H1 (cell line): ENCODE data around the gene P4HA3. TPM values are rescaled to one million over a fixed set of nuclear protein-coding genes. Genes with fewer than 3 reads are reported as not detected.

Experiments
- CTCF ChIA-PET: fragments of 300-600 bp; sonication (Branson Sonifier 250); formaldehyde crosslinking; loops from one replicate; lab custom pipeline; 2021; ENCODE audit not compliant: partially characterized antibody; lab: Charles Lee
- POLR2A ChIA-PET: fragments of 300-600 bp; sonication (Branson Sonifier 250); formaldehyde crosslinking; loops from one replicate; lab custom pipeline; 2021; ENCODE audit warnings: inconsistent platforms; ENCODE audit not compliant: partially characterized antibody; lab: Charles Lee
- DNase-seq, 2 experiments: peaks; one replicate each; pipeline versions ENCODE4 v3.0.0 to v3.0.0-alpha.2; 2010 to 2022; ENCODE audit warnings: low spot score in 2 of 2, low read depth in 1 of 2, mixed read lengths in 1 of 2
- FAIRE-seq: peaks from 2 replicates; lab custom pipeline; 2011; peaks lifted over from hg19 to GRCh38; lab: Jason Lieb, UNC
- H2AFZ ChIP-seq: 2 replicates; pipeline ENCODE4 v1.8.1; 2012; ENCODE audit warnings: low read length, inconsistent platforms
- H2AK5ac ChIP-seq: 2 replicates; pipeline ENCODE4 v1.6.1; 2013; ENCODE audit warnings: low read depth, low read length
- H2BK120ac ChIP-seq: replicated peaks from 2 replicates; pipeline ENCODE3; 2013; ENCODE audit warnings: low read depth, low read length, inconsistent platforms
- H2BK12ac ChIP-seq: 2 replicates; pipeline ENCODE4 v1.6.1; 2013; ENCODE audit warnings: low read depth, low read length
- H2BK15ac ChIP-seq: 2 replicates; pipeline ENCODE4 v1.6.1; 2013; ENCODE audit warnings: low read length
- H2BK20ac ChIP-seq: 2 replicates; pipeline ENCODE4 v1.6.1; 2013; ENCODE audit warnings: low read length
- H2BK5ac ChIP-seq: 2 replicates; pipeline ENCODE4 v1.6.1; 2013; ENCODE audit warnings: low read depth, low read length
- H3K14ac ChIP-seq: 2 replicates; pipeline ENCODE4 v1.6.1; 2013; ENCODE audit warnings: inconsistent platforms; ENCODE audit not compliant: insufficient read length
- H3K18ac ChIP-seq: 2 replicates; pipeline ENCODE4 v1.6.1; 2013; ENCODE audit warnings: low read length; ENCODE audit errors: extremely low read depth
- H3K23ac ChIP-seq: 2 replicates; pipeline ENCODE4 v1.6.1; 2013; ENCODE audit warnings: inconsistent platforms; ENCODE audit not compliant: insufficient read length
- H3K23me2 ChIP-seq: 2 replicates; pipeline ENCODE4 v1.6.1; 2013; ENCODE audit warnings: low read depth, low read length
- H3K27ac ChIP-seq: 2 replicates; pipeline ENCODE4 v1.6.1; 2011; ENCODE audit warnings: low read depth, low read length, inconsistent platforms
- H3K27me3 ChIP-seq, 4 experiments: replicated peaks in 1 of 4; 1 replicate in 1 of 4; 2 replicates in 3 of 4; pipeline versions ENCODE4 v1.6.1 to v1.8.1; 2011 to 2013; ENCODE audit warnings: low read length in 3 of 4, mild to moderate bottlenecking in 3 of 4, inconsistent platforms in 2 of 4, mixed read lengths in 2 of 4, moderate library complexity in 1 of 4; ENCODE audit not compliant: control insufficient read depth in 3 of 4, insufficient read depth in 3 of 4; ENCODE audit errors: extremely low read depth in 1 of 4
- H3K36me3 ChIP-seq, 4 experiments: 2 replicates each; pipeline versions ENCODE4 v1.6.1 to v1.8.1; 2011 to 2013; ENCODE audit warnings: mild to moderate bottlenecking in 4 of 4, low read length in 3 of 4, moderate library complexity in 2 of 4, control low read depth in 1 of 4, inconsistent platforms in 1 of 4; ENCODE audit not compliant: insufficient read depth in 4 of 4, control insufficient read depth in 2 of 4
- H3K4ac ChIP-seq: replicated peaks from 2 replicates; pipeline ENCODE3; 2013; ENCODE audit warnings: low read length, low read depth, mixed read lengths, inconsistent platforms; ENCODE audit not compliant: insufficient read length
- H3K4me1 ChIP-seq, 4 experiments: replicated peaks in 1 of 4; 1 replicate in 1 of 4; 2 replicates in 3 of 4; pipeline versions ENCODE4 v1.6.1 to v1.8.1; 2011 to 2013; ENCODE audit warnings: low read length in 3 of 4, inconsistent platforms in 2 of 4, mixed read lengths in 1 of 4; ENCODE audit not compliant: insufficient read depth in 4 of 4, control insufficient read depth in 3 of 4
- H3K4me2 ChIP-seq, 2 experiments: 2 replicates each; pipeline versions ENCODE4 v1.6.1 to v1.8.1; 2011 to 2013; ENCODE audit warnings: low read depth in 2 of 2, low read length in 2 of 2, control low read depth in 1 of 2, inconsistent platforms in 1 of 2, mild to moderate bottlenecking in 1 of 2; ENCODE audit not compliant: insufficient read depth in 1 of 2
- H3K4me3 ChIP-seq, 4 experiments: fragments of 200-600, 300-600 bp in 1 of 4; sonication (generic), shearing (Covaris generic), sonication (Bioruptor Twin) in 1 of 4; 2 replicates each; pipeline versions ENCODE4 v1.5.1 to v1.8.1; 2011 to 2016; ENCODE audit warnings: low read length in 4 of 4, low read depth in 3 of 4, control low read depth in 2 of 4, inconsistent platforms in 2 of 4, mild to moderate bottlenecking in 2 of 4, mixed read lengths in 1 of 4, moderate library complexity in 1 of 4; ENCODE audit not compliant: insufficient read depth in 2 of 4; ENCODE audit errors: extremely low read depth in 1 of 4
- H3K56ac ChIP-seq: replicated peaks from 2 replicates; pipeline ENCODE3; 2013; ENCODE audit warnings: low read depth, mild to moderate bottlenecking, mixed read lengths, low read length, inconsistent platforms; ENCODE audit not compliant: insufficient read length
- H3K79me1 ChIP-seq: 2 replicates; pipeline ENCODE4 v1.6.1; 2013; ENCODE audit warnings: low read depth, low read length, control low read depth
- H3K79me2 ChIP-seq, 2 experiments: 2 replicates each; pipeline versions ENCODE4 v1.6.1 to v1.8.1; 2012 to 2013; ENCODE audit warnings: low read length in 2 of 2, mild to moderate bottlenecking in 2 of 2, inconsistent platforms in 1 of 2; ENCODE audit not compliant: insufficient read depth in 2 of 2, control insufficient read depth in 1 of 2
- H3K9ac ChIP-seq, 4 experiments: replicated peaks in 1 of 4; 1 replicate in 1 of 4; 2 replicates in 3 of 4; pipeline versions ENCODE4 v1.6.1 to v1.8.1; 2011 to 2013; ENCODE audit warnings: low read depth in 3 of 4, low read length in 3 of 4, control low read depth in 2 of 4, mild to moderate bottlenecking in 2 of 4, moderate library complexity in 2 of 4, inconsistent platforms in 1 of 4; ENCODE audit errors: extremely low read depth in 1 of 4
- H3K9me3 ChIP-seq, 2 experiments: 2 replicates each; pipeline versions ENCODE4 v1.6.1 to v1.8.1; 2012 to 2013; ENCODE audit warnings: mild to moderate bottlenecking in 2 of 2, moderate library complexity in 2 of 2, control low read depth in 1 of 2, inconsistent platforms in 1 of 2, low read depth in 1 of 2, low read length in 1 of 2, mixed read lengths in 1 of 2; ENCODE audit not compliant: insufficient read depth in 2 of 2
- H4K20me1 ChIP-seq, 2 experiments: replicated peaks in 1 of 2; 2 replicates each; pipeline versions ENCODE3 to v1.8.1; 2011 to 2013; ENCODE audit warnings: inconsistent platforms in 2 of 2, low read length in 2 of 2, mild to moderate bottlenecking in 1 of 2; ENCODE audit not compliant: insufficient read depth in 2 of 2, control insufficient read depth in 1 of 2
- H4K5ac ChIP-seq: 2 replicates; pipeline ENCODE4 v1.6.1; 2013; ENCODE audit warnings: low read length, low read depth, mixed read lengths, inconsistent platforms; ENCODE audit not compliant: insufficient read length
- H4K8ac ChIP-seq: 2 replicates; pipeline ENCODE4 v1.8.0; 2013; ENCODE audit warnings: mild to moderate bottlenecking, moderate library complexity, low read length, inconsistent platforms; ENCODE audit not compliant: insufficient read depth; ENCODE audit errors: extremely low read depth
- H4K91ac ChIP-seq: replicated peaks from 2 replicates; pipeline ENCODE3; 2013; ENCODE audit warnings: low read length, mixed read lengths, inconsistent platforms; ENCODE audit not compliant: insufficient read length
- CHD2 ChIP-seq: IDR thresholded peaks from 2 replicates; pipeline ENCODE4 v1.6.1; 2012; ENCODE audit warnings: low read length, improper control_type of control experiment
- EP300 ChIP-seq, 2 experiments: IDR thresholded peaks; 1 replicate in 1 of 2; 2 replicates in 1 of 2; pipeline ENCODE4 v1.6.1; 2011 to 2012; ENCODE audit warnings: low read depth in 2 of 2, low read length in 2 of 2, mild to moderate bottlenecking in 2 of 2, borderline replicate concordance in 1 of 2, inconsistent platforms in 1 of 2, moderate library complexity in 1 of 2
- EZH2 ChIP-seq: fragments of 200-600 bp; sonication (generic); IDR thresholded peaks from 2 replicates; pipeline ENCODE4 v1.7.1; 2012; ENCODE audit warnings: low read depth, mild to moderate bottlenecking, moderate library complexity, low read length, inconsistent platforms; ENCODE audit not compliant: severe bottlenecking
- HDAC2 ChIP-seq, 2 experiments: fragments of 300-600 bp in 1 of 2; sonication (generic) in 1 of 2; IDR thresholded peaks; 2 replicates each; pipeline ENCODE4 v1.6.1; 2011 to 2012; ENCODE audit warnings: low read depth in 2 of 2, low read length in 2 of 2, mild to moderate bottlenecking in 2 of 2, moderate library complexity in 2 of 2, borderline replicate concordance in 1 of 2, inconsistent platforms in 1 of 2
- JUND ChIP-seq: IDR thresholded peaks from 2 replicates; pipeline ENCODE4 v1.6.1; 2011; ENCODE audit warnings: mild to moderate bottlenecking, improper control_type of control experiment, low read length
- KDM1A ChIP-seq: fragments of 200-600, 300-600 bp; sonication (generic); IDR thresholded peaks from 2 replicates; pipeline ENCODE4 v1.7.1; 2016; ENCODE audit warnings: mild to moderate bottlenecking, low read length, borderline replicate concordance
- MAFK ChIP-seq: IDR thresholded peaks from 2 replicates; pipeline ENCODE4 v1.6.1; 2012; ENCODE audit warnings: low read depth, mild to moderate bottlenecking, improper control_type of control experiment, low read length
- POU5F1 ChIP-seq: IDR thresholded peaks from 2 replicates; pipeline ENCODE4 v1.6.1; 2011; ENCODE audit warnings: low read depth, mild to moderate bottlenecking, low read length, moderate library complexity
- RBBP5 ChIP-seq: IDR thresholded peaks from 2 replicates; pipeline ENCODE4 v1.7.1; 2012; ENCODE audit warnings: low read depth, mild to moderate bottlenecking, inconsistent platforms, low read length, moderate library complexity, borderline replicate concordance
- RFX5 ChIP-seq: IDR thresholded peaks from 2 replicates; pipeline ENCODE4 v1.6.1; 2011; ENCODE audit warnings: low read depth, low read length, improper control_type of control experiment, borderline replicate concordance
- RNF2 ChIP-seq: fragments of 200-900, 300-1000 bp; sonication (generic); IDR thresholded peaks from 2 replicates; pipeline ENCODE4 v1.7.1; 2016; ENCODE audit warnings: borderline replicate concordance, low read depth, mild to moderate bottlenecking, antibody characterized with exemption, low read length; ENCODE audit not compliant: poor library complexity, severe bottlenecking; ENCODE audit errors: missing control alignments
- SIN3A ChIP-seq, 2 experiments: IDR thresholded peaks in 1 of 2; conservative IDR thresholded peaks in 1 of 2; 2 replicates each; pipeline ENCODE4 v1.6.1; 2011 to 2012; ENCODE audit warnings: low read length in 2 of 2, improper control_type of control experiment in 1 of 2, low read depth in 1 of 2, mild to moderate bottlenecking in 1 of 2
- SIX5 ChIP-seq: IDR thresholded peaks from 2 replicates; pipeline ENCODE4 v1.6.1; 2011; ENCODE audit warnings: mild to moderate bottlenecking, low read depth, low read length
- WGBS, 2 experiments: shearing (Covaris generic) in 1 of 2; methylation state at CpG; one replicate each; pipeline versions ENCODE4 v1.1.6 to v1.1.7; 2013 to 2015; ENCODE audit warnings: low lambda C conversion rate in 2 of 2, mixed read lengths in 2 of 2, inconsistent platforms in 1 of 2, low coverage in 1 of 2, missing lambda C conversion rate in 1 of 2; ENCODE audit not compliant: insufficient replicate concordance in 2 of 2, insufficient coverage in 1 of 2, insufficient read length in 1 of 2; ENCODE audit errors: extremely low coverage in 1 of 2, missing lambda C conversion rate in 1 of 2; 5-methylcytosine and 5-hydroxymethylcytosine counted together
- polyA plus RNA-seq, 7 experiments: library from polyadenylated mRNA; depleted of rRNA in 3 of 7; stranded (reverse) in 5 of 7; unstranded in 2 of 7; fragments of >200 nt in 5 of 7; fragments of 200-250 nt in 2 of 7; gene quantifications; 1 replicate in 5 of 7; 2 replicates in 1 of 7; 4 replicates in 1 of 7; pipeline versions ENCODE4 v1.2.1 to v1.2.3, GENCODE V29; 2011 to 2013; ENCODE audit warnings: missing spikeins in 2 of 7, mixed read lengths in 2 of 7
- total RNA-seq: library from RNA; stranded (reverse); fragmentation: NEBNext Ultra II Directional; extraction: Animal tissue kit (Norgen Biotek cat#: 25700); gene quantifications from 2 replicates; pipeline ENCODE4 v1.2.1, GENCODE V29; 2021

The P4HA3 gene
- total and polyA plus RNA-seq, 2 of the 8 experiments (the other 6 are each of a cell fraction or from before 2014, with no cell fraction given) = 0.06 TPM; not detected in 1

DNA sequence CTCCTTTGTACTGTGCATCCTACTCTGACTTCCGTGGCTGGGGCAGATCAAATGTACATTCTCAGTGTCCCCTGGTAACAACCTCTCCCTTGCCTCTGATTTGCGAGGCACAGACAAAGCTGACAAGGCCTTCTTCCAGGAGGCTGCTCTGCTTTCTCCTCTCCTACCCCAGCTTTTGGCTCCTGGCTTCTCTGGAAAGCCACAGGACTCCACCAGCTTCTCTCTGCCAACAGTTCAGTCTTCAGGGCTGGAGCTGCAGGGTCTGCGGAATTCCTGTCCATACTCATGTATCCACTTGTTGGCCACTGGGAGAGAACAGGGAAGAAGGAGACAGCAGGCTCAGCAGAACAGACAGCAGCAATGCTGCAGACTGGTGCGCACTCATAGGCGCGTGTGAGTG lies 44.4 kb downstream of the P4HA3 start:
- Histone ChIP-seq H3K14ac (no peak overlapping the region), H3K36me3 (no peaks in the 10 kb centered on the region), H3K23me2 (no peaks in the 10 kb centered on the region), H2BK120ac (no peak overlapping the region), H3K4me1 (no peaks in the 10 kb centered on the region), H4K8ac (no peak overlapping the region), H3K27me3 (no peaks in the 10 kb centered on the region), H2BK5ac (no peak overlapping the region), H2BK15ac (no peak overlapping the region), H4K20me1 (no peaks in the 10 kb centered on the region), H2AFZ (no peak overlapping the region), H2BK12ac (no peak overlapping the region), H3K27ac (no peak overlapping the region), H3K4me2 (no peak overlapping the region), H3K4me3 (no peak overlapping the region), H3K9ac (no peak overlapping the region), H3K18ac (no peak overlapping the region), H2BK20ac (no peak overlapping the region), H3K4ac (no peak overlapping the region), H3K56ac (no peak overlapping the region), H4K91ac (no peak overlapping the region), H2AK5ac (no peak overlapping the region), H3K79me2 (no peaks in the 10 kb centered on the region), H3K9me3 (no peaks in the 10 kb centered on the region), H3K79me1 (no peaks in the 10 kb centered on the region; the same call in 1 of the 2 replicates), H3K23ac (no peak overlapping the region), H4K5ac (no peak overlapping the region)
- ChIA-PET POLR2A (no interaction called here), CTCF (interaction anchor here (1.1 to 1.2 kb wide), 3 partner anchors 8 to 19 kb away, joined by 3 to 5 read pairs (median 4); no protein-coding TSS in a partner anchor)
- 94% methylated on average over 6 of the region's 6 CpGs; no CpG with 5 or more reads in 1 of the 2 experiments for WGBS, 2 experiments
- no peak for TF ChIP-seq EP300 (IDR thresholded peaks at IDR 0.05; ENCODE audit: borderline replicate concordance in 1 of 2, low read depth in 2 of 2, low read length in 2 of 2)
- no peak for TF ChIP-seq RFX5
- no peak for TF ChIP-seq JUND
- TF ChIP-seq RBBP5 = no peak
- TF ChIP-seq HDAC2 (IDR thresholded peaks at IDR 0.05; ENCODE audit: borderline replicate concordance in 1 of 2, low read depth in 2 of 2, low read length in 2 of 2) = no peak
- TF ChIP-seq KDM1A = no peak
- no peak for TF ChIP-seq SIN3A (conservative IDR thresholded peaks at IDR 0.05 in 1 of 2, IDR thresholded peaks at IDR 0.05 in 1 of 2; ENCODE audit: low read depth in 1 of 2, low read length in 2 of 2)
- TF ChIP-seq RNF2 = no peak
- no peak for TF ChIP-seq MAFK
- TF ChIP-seq CHD2 = no peak
- no peak for TF ChIP-seq EZH2
- no peak for TF ChIP-seq POU5F1
- no peak for TF ChIP-seq SIX5
- no peak for FAIRE-seq
- no peak for DNase-seq
